ENCODE measurements around the gene MAP3K9. TPM values are rescaled to one million over a fixed set of nuclear protein-coding genes. Genes with fewer than 3 reads are reported as not detected.

The MAP3K9 gene
- total and polyA plus RNA-seq, 2 of the 8 experiments (the other 6 are each of a cell fraction or from before 2014, with no cell fraction given) = 9.8 to 24.7 TPM

- TF ChIP-seq CHD7 (IDR thresholded peaks at IDR 0.05; ENCODE audit: insufficient replicate concordance, low read length) (no peak), RAD21 (IDR thresholded peaks at IDR 0.05 in 1 of 2, conservative IDR thresholded peaks at IDR 0.05 in 1 of 2; ENCODE audit: low read depth in 2 of 2, low read length in 2 of 2) (peak; percentile 40 to 42), CTCF (IDR thresholded peaks at IDR 0.05; ENCODE audit: control extremely low read depth in 1 of 3, insufficient read depth in 1 of 3, low read depth in 1 of 3, low read length in 3 of 3) (peak in 1 of 3 experiments; percentile 20; a peak in 1 of 4 replicates), ATF2 (IDR thresholded peaks at IDR 0.05; ENCODE audit: low read length) (no peak)
These were observed 85.2 kb downstream of the MAP3K9 start (continued) for GRCh38 chr14:70724110-70724509.

All from H1 (cell line).